ENCODE measurements around the gene CTDP1. TPM values are rescaled to one million over a fixed set of nuclear protein-coding genes. Genes with fewer than 3 reads are reported as not detected.
"Not testable (repeated sequence)": the region's sequence is repeated elsewhere in the genome, so short reads cannot be mapped to it uniquely, and the experiment has no call there.

The CTDP1 gene
- total RNA-seq, 4 donors from 2014 or later: 16.7 to 25.3 (median 21.6) TPM

DNA sequence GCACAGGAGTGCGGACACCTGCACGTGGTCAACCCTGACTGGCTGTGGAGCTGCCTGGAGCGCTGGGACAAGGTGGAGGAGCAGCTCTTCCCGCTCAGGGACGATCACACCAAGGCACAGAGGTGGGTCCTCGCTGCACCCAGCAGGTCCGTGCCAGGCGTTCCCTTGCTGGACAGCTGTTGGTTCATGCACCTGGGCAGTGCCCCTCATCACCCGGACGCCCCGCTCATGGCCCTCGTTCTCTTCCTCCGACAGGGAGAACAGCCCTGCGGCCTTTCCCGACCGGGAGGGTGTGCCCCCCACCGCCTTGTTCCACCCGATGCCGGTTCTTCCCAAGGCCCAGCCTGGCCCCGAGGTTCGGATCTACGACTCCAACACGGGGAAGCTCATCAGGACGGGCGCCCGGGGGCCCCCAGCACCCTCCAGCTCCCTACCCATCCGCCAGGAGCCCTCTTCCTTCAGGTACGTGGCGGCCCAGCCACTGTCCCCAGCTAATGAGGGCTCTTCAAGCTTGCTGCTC lies 38.0 kb downstream of the CTDP1 start:
- Histone ChIP-seq H3K4me3 (no peak overlapping the region), H3K36me3 (peaks cover 0 to 94% of the 10 kb centered on the region in 2 donors), H3K27ac (no peak overlapping the region), H3K4me1 (no peaks in the 10 kb centered on the region), H3K9me3 (no peaks in the 10 kb centered on the region), H3K27me3 (no peaks in the 10 kb centered on the region)
- 100% methylated on average over 3 of the region's 29 CpGs; no CpG with 5 or more reads in 1 of the 2 donors for WGBS, 2 donors (ENCODE audit: low coverage in 1 of 2)
- TF ChIP-seq, protein P1, sequence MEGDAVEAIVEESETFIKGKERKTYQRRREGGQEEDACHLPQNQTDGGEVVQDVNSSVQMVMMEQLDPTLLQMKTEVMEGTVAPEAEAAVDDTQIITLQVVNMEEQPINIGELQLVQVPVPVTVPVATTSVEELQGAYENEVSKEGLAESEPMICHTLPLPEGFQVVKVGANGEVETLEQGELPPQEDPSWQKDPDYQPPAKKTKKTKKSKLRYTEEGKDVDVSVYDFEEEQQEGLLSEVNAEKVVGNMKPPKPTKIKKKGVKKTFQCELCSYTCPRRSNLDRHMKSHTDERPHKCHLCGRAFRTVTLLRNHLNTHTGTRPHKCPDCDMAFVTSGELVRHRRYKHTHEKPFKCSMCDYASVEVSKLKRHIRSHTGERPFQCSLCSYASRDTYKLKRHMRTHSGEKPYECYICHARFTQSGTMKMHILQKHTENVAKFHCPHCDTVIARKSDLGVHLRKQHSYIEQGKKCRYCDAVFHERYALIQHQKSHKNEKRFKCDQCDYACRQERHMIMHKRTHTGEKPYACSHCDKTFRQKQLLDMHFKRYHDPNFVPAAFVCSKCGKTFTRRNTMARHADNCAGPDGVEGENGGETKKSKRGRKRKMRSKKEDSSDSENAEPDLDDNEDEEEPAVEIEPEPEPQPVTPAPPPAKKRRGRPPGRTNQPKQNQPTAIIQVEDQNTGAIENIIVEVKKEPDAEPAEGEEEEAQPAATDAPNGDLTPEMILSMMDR (IDR thresholded peaks at IDR 0.05): no peak
- TF ChIP-seq EP300 (IDR thresholded peaks at IDR 0.05): no peak
- no peak for TF ChIP-seq POLR2A (IDR thresholded peaks at IDR 0.05)
- ATAC-seq: no peak

GRCh38 chr18:79718126-79718525 lies 38.5 kb downstream of the CTDP1 start:
- TF ChIP-seq POLR2A (IDR thresholded peaks at IDR 0.05): no peak

DNA sequence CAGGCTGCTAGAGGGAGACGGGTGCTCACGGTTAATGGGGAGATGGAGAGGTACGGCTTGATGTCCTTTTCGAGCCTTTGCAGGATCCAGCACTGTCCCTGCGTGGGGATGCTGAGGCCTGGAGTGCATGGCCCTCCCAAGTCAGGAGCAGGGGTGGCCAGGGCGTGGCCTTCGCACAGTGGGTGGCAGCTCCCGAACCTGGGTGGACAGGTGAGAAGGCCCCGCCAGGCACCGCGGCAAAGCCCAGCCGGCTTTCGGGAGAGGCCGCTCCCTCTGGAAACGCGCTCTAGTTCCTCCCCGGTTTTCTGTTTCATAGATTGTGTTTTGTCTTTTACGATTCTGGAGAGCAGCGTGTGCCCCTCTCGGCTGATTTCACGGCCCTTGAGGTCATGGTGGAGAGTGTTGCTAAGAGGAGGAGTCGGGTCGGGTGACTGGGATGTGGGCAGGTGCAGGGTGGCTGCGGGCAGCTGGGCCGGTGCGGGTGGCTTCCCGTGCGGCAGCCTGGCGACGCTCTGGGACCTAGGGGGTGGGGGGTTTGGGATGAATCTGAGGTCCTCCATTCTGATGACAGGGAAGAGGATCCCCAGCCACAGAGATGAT lies 39.4 kb downstream of the CTDP1 start:
- H3K36me3 ChIP-seq: peaks cover 0 to 94% of the 10 kb centered on the region in 2 donors

More at GRCh38 chr18:79718126-79718525, 38.5 kb downstream of the CTDP1 start:
- Histone ChIP-seq H3K27ac (no peak overlapping the region), H3K4me1 (no peaks in the 10 kb centered on the region), H3K36me3 (peaks cover 0 to 94% of the 10 kb centered on the region in 2 donors), H3K9me3 (no peaks in the 10 kb centered on the region), H3K4me3 (no peak overlapping the region), H3K27me3 (no peaks in the 10 kb centered on the region)
- 80% methylated on average over 1 of the region's 17 CpGs for WGBS, 2 donors (ENCODE audit: low coverage in 1 of 2)
- no peak for ATAC-seq

GRCh38 chr18:79719478-79720358 lies 40.1 kb downstream of the CTDP1 start:
- not testable (repeated sequence) for ATAC-seq, H3K27ac ChIP-seq, H3K27me3 ChIP-seq, H3K9me3 ChIP-seq, H3K4me3 ChIP-seq, H3K4me1 ChIP-seq
- peaks cover 0 to 94% of the 10 kb centered on the region in 2 donors for H3K36me3 ChIP-seq
- 82 to 100% methylated on average over 4 to 5 of the region's 19 CpGs for WGBS, 2 donors (ENCODE audit: low coverage in 1 of 2)

More for the DNA sequence above, 39.4 kb downstream of the CTDP1 start:
- Histone ChIP-seq H3K9me3 (no peaks in the 10 kb centered on the region), H3K4me1 (no peaks in the 10 kb centered on the region), H3K27me3 (no peaks in the 10 kb centered on the region), H3K27ac (no peak overlapping the region), H3K4me3 (no peak overlapping the region)
- TF ChIP-seq POLR2A (IDR thresholded peaks at IDR 0.05) (no peak), EP300 (IDR thresholded peaks at IDR 0.05) (no peak), POLR2AphosphoS5 (IDR thresholded peaks at IDR 0.05) (no peak)
- TF ChIP-seq, protein P1 (IDR thresholded peaks at IDR 0.05): no peak
- ATAC-seq: no peak
- WGBS, 2 donors (ENCODE audit: low coverage in 1 of 2): 89% methylated on average over 3 of the region's 30 CpGs; no CpG with 5 or more reads in 1 of the 2 donors

GRCh38 chr18:79720359-79720733 lies 40.7 kb downstream of the CTDP1 start:
- no peaks in the 10 kb centered on the region for H3K4me1 ChIP-seq
- H3K36me3 ChIP-seq: peaks cover 0 to 94% of the 10 kb centered on the region in 2 donors
- no peaks in the 10 kb centered on the region for H3K9me3 ChIP-seq
- no peak overlapping the region for H3K4me3 ChIP-seq
- ATAC-seq: no peak
- no peak overlapping the region for H3K27ac ChIP-seq
- 85% methylated on average over 8 of the region's 14 CpGs; no CpG with 5 or more reads in 1 of the 2 donors for WGBS, 2 donors (ENCODE audit: low coverage in 1 of 2)
- no peaks in the 10 kb centered on the region for H3K27me3 ChIP-seq
- TF ChIP-seq, protein P1 (IDR thresholded peaks at IDR 0.05): no peak
- TF ChIP-seq POLR2AphosphoS5 (IDR thresholded peaks at IDR 0.05) (no peak), POLR2A (IDR thresholded peaks at IDR 0.05) (no peak), EP300 (IDR thresholded peaks at IDR 0.05) (no peak)

All from gastroesophageal sphincter (tissue), 4 donors.